H9 (cell line): ENCODE data around the gene DPYD. TPM values are rescaled to one million over a fixed set of nuclear protein-coding genes. Genes with fewer than 3 reads are reported as not detected.

Experiments used
- DNase-seq: peaks from one replicate; pipeline ENCODE4 v3.0.0-alpha.2; 2017
- H2AFZ ChIP-seq: one replicate; pipeline ENCODE4 v1.6.1; 2013; ENCODE audit warnings: mild to moderate bottlenecking, low read length, control low read depth, moderate library complexity
- H2AK5ac ChIP-seq: 2 replicates; pipeline ENCODE4 v1.6.1; 2013; ENCODE audit warnings: low read length, control low read depth, mixed read lengths; ENCODE audit not compliant: insufficient read length
- H2BK120ac ChIP-seq: one replicate; pipeline ENCODE4 v1.6.1; 2013; ENCODE audit warnings: low read depth, mild to moderate bottlenecking, low read length, control low read depth, inconsistent platforms; ENCODE audit not compliant: poor library complexity, severe bottlenecking
- H2BK12ac ChIP-seq: 2 replicates; pipeline ENCODE4 v1.6.1; 2013; ENCODE audit warnings: low read length, control low read depth, mixed read lengths, low read depth; ENCODE audit not compliant: insufficient read length
- H2BK15ac ChIP-seq: 2 replicates; pipeline ENCODE4 v1.6.1; 2013; ENCODE audit warnings: low read depth, low read length, control low read depth
- H2BK20ac ChIP-seq: one replicate; pipeline ENCODE4 v1.6.1; 2013; ENCODE audit warnings: low read depth, mild to moderate bottlenecking, low read length, control low read depth, inconsistent platforms; ENCODE audit not compliant: poor library complexity, severe bottlenecking
- H2BK5ac ChIP-seq: 2 replicates; pipeline ENCODE4 v1.6.1; 2013; ENCODE audit warnings: low read length, control low read depth, mixed read lengths; ENCODE audit not compliant: insufficient read length
- H3K14ac ChIP-seq: 2 replicates; pipeline ENCODE4 v1.6.1; 2013; ENCODE audit warnings: low read length, control low read depth; ENCODE audit not compliant: insufficient read depth
- H3K18ac ChIP-seq: 2 replicates; pipeline ENCODE4 v1.6.1; 2013; ENCODE audit warnings: low read depth, mild to moderate bottlenecking, mixed read lengths, low read length, control low read depth; ENCODE audit not compliant: insufficient read length
- H3K23ac ChIP-seq: 2 replicates; pipeline ENCODE4 v1.6.1; 2013; ENCODE audit warnings: low read length, control low read depth, mixed read lengths, low read depth; ENCODE audit not compliant: insufficient read length
- H3K23me2 ChIP-seq: 2 replicates; pipeline ENCODE4 v1.6.1; 2013; ENCODE audit warnings: low read depth, mild to moderate bottlenecking, mixed read lengths, low read length, control low read depth; ENCODE audit not compliant: insufficient read length, poor library complexity, severe bottlenecking
- H3K27ac ChIP-seq: 2 replicates; pipeline ENCODE4 v1.5.1; 2013; ENCODE audit warnings: low read length, control low read depth, mixed read lengths, low read depth; ENCODE audit not compliant: insufficient read length
- H3K27me3 ChIP-seq: 2 replicates; pipeline ENCODE4 v1.6.1; 2013; ENCODE audit warnings: low read length, control low read depth, inconsistent platforms; ENCODE audit not compliant: insufficient read depth
- H3K4ac ChIP-seq: 2 replicates; pipeline ENCODE4 v1.6.1; 2013; ENCODE audit warnings: low read depth, mild to moderate bottlenecking, control low read depth, inconsistent platforms, low read length, moderate library complexity
- H3K4me1 ChIP-seq: 2 replicates; pipeline ENCODE4 v1.6.1; 2013; ENCODE audit warnings: low read length, control low read depth, inconsistent platforms; ENCODE audit not compliant: insufficient read depth
- H3K4me2 ChIP-seq: 2 replicates; pipeline ENCODE4 v1.6.1; 2013; ENCODE audit warnings: low read length, control low read depth, mixed read lengths; ENCODE audit not compliant: insufficient read length, insufficient read depth
- H3K56ac ChIP-seq: 2 replicates; pipeline ENCODE4 v1.6.1; 2013; ENCODE audit warnings: low read depth, mild to moderate bottlenecking, mixed read lengths, low read length, control low read depth; ENCODE audit not compliant: insufficient read length
- H3K79me1 ChIP-seq: 2 replicates; pipeline ENCODE4 v1.6.1; 2013; ENCODE audit warnings: low read depth, mild to moderate bottlenecking, moderate library complexity, low read length, control low read depth, inconsistent platforms; ENCODE audit not compliant: insufficient read depth, poor library complexity, severe bottlenecking
- H3K79me2 ChIP-seq: 2 replicates; pipeline ENCODE4 v1.6.1; 2013; ENCODE audit warnings: low read length, control low read depth, inconsistent platforms; ENCODE audit not compliant: insufficient read depth
- H3K9ac ChIP-seq: 2 replicates; pipeline ENCODE4 v1.6.1; 2013; ENCODE audit warnings: low read length, control low read depth, mixed read lengths; ENCODE audit not compliant: insufficient read length; ENCODE audit errors: extremely low read depth
- H3K9me3 ChIP-seq: one replicate; pipeline ENCODE4 v1.6.1; 2013; ENCODE audit warnings: low read depth, low read length, inconsistent platforms; ENCODE audit not compliant: control insufficient read depth
- H3T11ph ChIP-seq: one replicate; pipeline ENCODE4 v1.6.1; 2013; ENCODE audit warnings: mild to moderate bottlenecking, low read length, control low read depth, inconsistent platforms
- H4K20me1 ChIP-seq: one replicate; pipeline ENCODE4 v1.6.1; 2013; ENCODE audit not compliant: control insufficient read depth, insufficient read length, insufficient read depth
- H4K5ac ChIP-seq: 2 replicates; pipeline ENCODE4 v1.6.1; 2013; ENCODE audit warnings: low read depth, mild to moderate bottlenecking, mixed read lengths, low read length, control low read depth; ENCODE audit not compliant: insufficient read length
- H4K8ac ChIP-seq: replicated peaks from 2 replicates; pipeline ENCODE4 v1.6.1; 2013; ENCODE audit warnings: low read length, control low read depth, mixed read lengths, low read depth; ENCODE audit not compliant: insufficient read length
- H4K91ac ChIP-seq: 2 replicates; pipeline ENCODE4 v1.6.1; 2013; ENCODE audit warnings: low read depth, mild to moderate bottlenecking, moderate library complexity, mixed read lengths, low read length, control low read depth; ENCODE audit not compliant: insufficient read length
- H3K27ac Mint-ChIP-seq, 3 experiments: 2 replicates in 2 of 3; 3 replicates in 1 of 3; pipeline ENCODE4 v1.8.0; 2020 to 2021; ENCODE audit warnings: mixed read lengths in 3 of 3, mild to moderate bottlenecking in 1 of 3, moderate library complexity in 1 of 3
- H3K27me3 Mint-ChIP-seq: 2 replicates; pipeline ENCODE4 v1.8.0; 2021; ENCODE audit warnings: low read depth, mild to moderate bottlenecking, moderate library complexity, mixed read lengths
- H3K36me3 Mint-ChIP-seq, 3 experiments: 2 replicates in 2 of 3; 3 replicates in 1 of 3; pipeline ENCODE4 v1.8.0; 2020 to 2021; ENCODE audit warnings: low read depth in 3 of 3, mixed read lengths in 3 of 3; ENCODE audit not compliant: insufficient read depth in 1 of 3
- H3K4me1 Mint-ChIP-seq, 2 experiments: 2 replicates each; pipeline ENCODE4 v1.8.0; 2020; ENCODE audit warnings: mixed read lengths in 2 of 2
- H3K4me3 Mint-ChIP-seq, 2 experiments: 2 replicates in 1 of 2; 3 replicates in 1 of 2; pipeline ENCODE4 v1.8.0; 2020 to 2021; ENCODE audit warnings: mild to moderate bottlenecking in 2 of 2, mixed read lengths in 2 of 2, moderate library complexity in 1 of 2
- H3K9me3 Mint-ChIP-seq, 2 experiments: 2 replicates in 1 of 2; 3 replicates in 1 of 2; pipeline ENCODE4 v1.8.0; 2020; ENCODE audit warnings: mild to moderate bottlenecking in 2 of 2, mixed read lengths in 2 of 2, moderate library complexity in 1 of 2
- CTCF ChIP-seq: fragments of 200-600 bp; sonication (generic); conservative IDR thresholded peaks from 3 replicates; pipeline ENCODE4 v1.8.0; 2021; ENCODE audit warnings: antibody characterized with exemption, mild to moderate bottlenecking
- total RNA-seq: library from RNA; stranded (reverse); gene quantifications from 2 replicates; pipeline ENCODE4 v1.2.1, GENCODE V29; 2021

DPYD gene
- total RNA-seq, 1 experiment from 2014 or later, result 0.37 TPM

DNA sequence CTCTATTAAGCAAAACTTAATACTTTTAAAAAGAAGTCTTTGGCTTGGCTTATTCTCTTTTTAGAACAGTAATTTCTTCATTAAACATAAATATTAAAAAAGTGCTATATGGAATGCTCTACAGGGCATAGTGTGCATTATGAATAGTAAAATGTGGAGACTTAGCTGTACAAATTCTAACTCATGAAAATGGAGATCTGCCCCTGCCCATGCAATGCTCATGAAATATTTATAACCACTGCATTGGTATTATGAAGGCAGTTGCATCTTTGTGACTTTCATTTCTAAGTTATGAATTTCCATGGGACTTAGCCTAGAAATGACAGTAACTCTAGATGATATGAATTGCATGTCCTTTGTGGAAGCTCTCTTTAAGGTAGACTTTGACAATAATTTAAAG is 613.3 kb downstream of the DPYD start:
- Histone ChIP-seq H3K14ac (no peak overlapping the region), H3K27me3 (no peaks in the 10 kb centered on the region), H3K18ac (no peak overlapping the region), H2AK5ac (no peak overlapping the region), H3T11ph (no peak overlapping the region), H3K23me2 (no peaks in the 10 kb centered on the region), H3K9me3 (no peaks in the 10 kb centered on the region), H3K79me2 (no peaks in the 10 kb centered on the region), H2AFZ (no peak overlapping the region), H2BK120ac (no peak overlapping the region), H4K5ac (no peak overlapping the region), H2BK5ac (no peak overlapping the region), H2BK12ac (no peak overlapping the region), H3K79me1 (no peaks in the 10 kb centered on the region), H3K4ac (no peak overlapping the region), H2BK15ac (no peak overlapping the region), H3K4me1 (no peaks in the 10 kb centered on the region), H3K23ac (no peak overlapping the region), H4K8ac (no peak overlapping the region), H4K20me1 (no peaks in the 10 kb centered on the region), H3K4me2 (no peak overlapping the region), H3K9ac (no peak overlapping the region), H4K91ac (no peak overlapping the region), H3K56ac (no peak overlapping the region), H2BK20ac (no peak overlapping the region), H3K27ac (no peak overlapping the region)
- H3K27ac Mint-ChIP-seq, result no peak overlapping the region
- no peaks in the 10 kb centered on the region for H3K9me3 Mint-ChIP-seq
- no peak overlapping the region for H3K4me3 Mint-ChIP-seq
- no peak for TF ChIP-seq CTCF
- DNase-seq, result no peak
- H3K4me1 Mint-ChIP-seq, result peaks cover 9 to 10% of the 10 kb centered on the region in 2 experiments; a peak in 3 of 4 replicates
- H3K27me3 Mint-ChIP-seq, result no peaks in the 10 kb centered on the region
- H3K36me3 Mint-ChIP-seq, result no peaks in the 10 kb centered on the region
